ENCODE results near the gene DYNLRB2. TPM values are rescaled to one million over a fixed set of nuclear protein-coding genes. Genes with fewer than 3 reads are reported as not detected.

Gene DYNLRB2
- total and polyA plus RNA-seq, 2 of the 13 experiments (the other 11 are each of a cell fraction or from before 2014, with no cell fraction given) = not detected

DNA sequence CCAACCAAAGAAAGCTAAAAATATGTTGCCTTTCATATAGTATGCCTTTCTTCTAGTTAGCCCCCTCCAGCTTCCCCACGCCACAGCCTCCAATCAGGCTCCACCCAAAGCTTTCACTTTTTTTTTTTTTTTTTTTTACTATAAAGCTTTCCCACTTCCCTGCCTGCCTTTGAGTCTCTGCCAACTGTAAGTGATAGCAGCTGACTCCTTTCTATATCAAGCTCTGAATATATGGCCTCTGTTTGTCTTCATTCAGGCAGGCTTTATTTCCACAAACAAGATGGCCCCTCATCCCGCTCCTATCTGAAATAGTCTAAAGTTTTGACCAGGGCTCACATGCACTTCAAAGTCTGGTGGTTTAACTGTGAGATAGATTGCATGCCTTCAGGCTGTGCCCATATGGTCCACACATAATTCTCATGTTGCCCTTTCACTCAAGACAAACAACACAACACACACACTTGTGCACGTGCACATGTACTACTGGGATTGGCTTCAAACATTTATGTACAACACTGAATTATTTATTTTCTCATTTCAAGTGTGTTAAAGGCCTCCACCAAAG lies 39.8 kb upstream of the DYNLRB2 start (continued):
- TF ChIP-seq, protein P1, sequence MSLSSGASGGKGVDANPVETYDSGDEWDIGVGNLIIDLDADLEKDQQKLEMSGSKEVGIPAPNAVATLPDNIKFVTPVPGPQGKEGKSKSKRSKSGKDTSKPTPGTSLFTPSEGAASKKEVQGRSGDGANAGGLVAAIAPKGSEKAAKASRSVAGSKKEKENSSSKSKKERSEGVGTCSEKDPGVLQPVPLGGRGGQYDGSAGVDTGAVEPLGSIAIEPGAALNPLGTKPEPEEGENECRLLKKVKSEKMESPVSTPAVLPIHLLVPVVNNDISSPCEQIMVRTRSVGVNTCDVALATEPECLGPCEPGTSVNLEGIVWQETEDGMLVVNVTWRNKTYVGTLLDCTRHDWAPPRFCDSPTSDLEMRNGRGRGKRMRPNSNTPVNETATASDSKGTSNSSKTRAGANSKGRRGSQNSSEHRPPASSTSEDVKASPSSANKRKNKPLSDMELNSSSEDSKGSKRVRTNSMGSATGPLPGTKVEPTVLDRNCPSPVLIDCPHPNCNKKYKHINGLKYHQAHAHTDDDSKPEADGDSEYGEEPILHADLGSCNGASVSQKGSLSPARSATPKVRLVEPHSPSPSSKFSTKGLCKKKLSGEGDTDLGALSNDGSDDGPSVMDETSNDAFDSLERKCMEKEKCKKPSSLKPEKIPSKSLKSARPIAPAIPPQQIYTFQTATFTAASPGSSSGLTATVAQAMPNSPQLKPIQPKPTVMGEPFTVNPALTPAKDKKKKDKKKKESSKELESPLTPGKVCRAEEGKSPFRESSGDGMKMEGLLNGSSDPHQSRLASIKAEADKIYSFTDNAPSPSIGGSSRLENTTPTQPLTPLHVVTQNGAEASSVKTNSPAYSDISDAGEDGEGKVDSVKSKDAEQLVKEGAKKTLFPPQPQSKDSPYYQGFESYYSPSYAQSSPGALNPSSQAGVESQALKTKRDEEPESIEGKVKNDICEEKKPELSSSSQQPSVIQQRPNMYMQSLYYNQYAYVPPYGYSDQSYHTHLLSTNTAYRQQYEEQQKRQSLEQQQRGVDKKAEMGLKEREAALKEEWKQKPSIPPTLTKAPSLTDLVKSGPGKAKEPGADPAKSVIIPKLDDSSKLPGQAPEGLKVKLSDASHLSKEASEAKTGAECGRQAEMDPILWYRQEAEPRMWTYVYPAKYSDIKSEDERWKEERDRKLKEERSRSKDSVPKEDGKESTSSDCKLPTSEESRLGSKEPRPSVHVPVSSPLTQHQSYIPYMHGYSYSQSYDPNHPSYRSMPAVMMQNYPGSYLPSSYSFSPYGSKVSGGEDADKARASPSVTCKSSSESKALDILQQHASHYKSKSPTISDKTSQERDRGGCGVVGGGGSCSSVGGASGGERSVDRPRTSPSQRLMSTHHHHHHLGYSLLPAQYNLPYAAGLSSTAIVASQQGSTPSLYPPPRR (CRISPR knock-in tag; IDR thresholded peaks at IDR 0.05; ENCODE audit: borderline replicate concordance) = no peak

DNA sequence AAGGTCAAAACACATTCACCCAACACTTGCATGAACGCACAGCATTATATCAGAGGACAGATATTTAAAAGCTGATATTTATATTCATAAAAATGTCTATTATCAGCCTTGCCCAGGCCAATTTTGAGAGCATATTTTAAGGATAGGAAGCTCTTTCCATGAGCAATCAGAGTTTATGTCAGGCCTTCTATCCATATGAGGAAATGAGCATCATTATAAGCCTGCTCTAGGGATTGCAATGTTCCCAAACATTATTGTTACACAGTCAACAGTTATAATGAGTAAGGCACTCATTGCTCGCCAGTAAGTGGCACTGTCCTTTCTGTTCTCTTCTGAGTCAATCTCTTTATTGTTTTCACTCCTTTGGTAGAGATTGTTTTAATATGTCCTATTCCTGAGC lies 37.7 kb upstream of the DYNLRB2 start:
- Histone ChIP-seq H3K4me3 (replicated peaks in 1 of 3; ENCODE audit: insufficient read depth in 1 of 3, low read depth in 2 of 3, low read length in 3 of 3) (no peak overlapping the region), H2AFZ (ENCODE audit: low read length) (no peak overlapping the region), H4K20me1 (ENCODE audit: insufficient read depth, low read length) (no peaks in the 10 kb centered on the region), H3K4me2 (ENCODE audit: low read depth, low read length) (no peak overlapping the region), H3K79me2 (ENCODE audit: insufficient read depth, low read length) (no peaks in the 10 kb centered on the region), H3K36me3 (replicated peaks in 1 of 2; ENCODE audit: control insufficient read depth in 1 of 2, insufficient read depth in 2 of 2, low read length in 2 of 2) (no peaks in the 10 kb centered on the region), H3K9ac (ENCODE audit: insufficient read depth, low read depth, low read length) (no peak overlapping the region), H3K27ac (ENCODE audit: extremely low read length, insufficient read depth, low read length) (no peak overlapping the region), H3K9me3 (ENCODE audit: low read length) (no peaks in the 10 kb centered on the region), H3K27me3 (ENCODE audit: control insufficient read depth in 1 of 2, insufficient read depth in 2 of 2, low read length in 2 of 2) (no peaks in the 10 kb centered on the region; a peak in 1 of 5 replicates), H3K4me1 (ENCODE audit: insufficient read depth, low read length) (no peaks in the 10 kb centered on the region)
- BruUV-seq (replicated peaks) = no TSS peak
- CTCF ChIA-PET (ENCODE audit: low intra/inter-chr PET ratio, low total read pairs) = no interaction called here
- intact Hi-C loops (cut with micrococcal nuclease; ENCODE audit: unreplicated experiment) = no loop called here
- no peak for TF ChIP-seq HNRNPLL (IDR thresholded peaks at IDR 0.05; ENCODE audit: low read depth, low read length, poor library complexity, severe bottlenecking)
- no peak for TF ChIP-seq ZBTB38 (CRISPR knock-in tag; IDR thresholded peaks at IDR 0.05)
- 16% methylated on average over 2 of the region's 2 CpGs for WGBS (ENCODE audit: low lambda C conversion rate)
- DNase-seq (ENCODE audit: low spot score) = no peak
- in situ Hi-C loops (cut with HindIII; ENCODE audit: extremely low pct_ligation_motif_present, low pct_unique_long_range_greater_than_20kb) = no loop called here
- no peak for ATAC-seq
- FAIRE-seq = no peak
- POLR2A ChIA-PET = no interaction called here

Measured in HepG2 (cell line).